ENCODE results near the gene HTR2B.
"Not testable (repeated sequence)": the region's sequence is repeated elsewhere in the genome, so short reads cannot be mapped to it uniquely, and the experiment has no call there.

Gene HTR2B

DNA sequence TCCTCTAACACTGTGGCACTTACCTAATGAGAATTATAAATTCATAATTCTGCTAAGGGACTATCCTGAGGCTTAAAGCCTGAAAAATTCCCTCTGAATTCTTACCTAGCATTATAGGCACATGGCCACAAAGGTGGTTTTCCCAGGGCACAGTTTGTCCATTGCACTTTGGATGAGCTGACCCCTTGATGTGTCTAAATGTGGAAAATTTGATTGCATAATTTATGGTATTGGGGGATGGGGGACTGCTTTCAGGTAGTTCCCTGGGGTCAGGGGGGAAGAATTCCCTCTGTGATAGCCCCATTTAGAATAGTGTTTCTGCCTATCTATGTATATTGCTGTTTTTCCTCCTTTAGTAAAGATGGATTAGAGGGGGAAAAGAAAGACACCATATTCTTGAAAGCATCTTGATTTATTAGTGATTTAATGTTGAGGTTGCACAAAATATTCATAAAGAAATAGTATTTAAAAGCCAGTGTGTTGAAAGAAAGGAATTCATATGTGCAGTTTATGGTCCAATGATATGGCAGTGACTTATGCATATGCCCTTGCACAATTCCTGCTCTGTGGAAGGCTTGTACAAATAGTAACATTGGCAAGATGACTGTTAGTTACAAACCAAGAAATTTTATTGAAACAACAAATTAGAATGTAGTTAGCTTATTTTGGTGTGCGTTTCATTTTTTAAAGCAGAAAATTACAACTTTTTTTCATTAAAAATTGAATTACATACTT lies 8.7 kb upstream of the HTR2B start:
- no peak for DNase-seq

DNA sequence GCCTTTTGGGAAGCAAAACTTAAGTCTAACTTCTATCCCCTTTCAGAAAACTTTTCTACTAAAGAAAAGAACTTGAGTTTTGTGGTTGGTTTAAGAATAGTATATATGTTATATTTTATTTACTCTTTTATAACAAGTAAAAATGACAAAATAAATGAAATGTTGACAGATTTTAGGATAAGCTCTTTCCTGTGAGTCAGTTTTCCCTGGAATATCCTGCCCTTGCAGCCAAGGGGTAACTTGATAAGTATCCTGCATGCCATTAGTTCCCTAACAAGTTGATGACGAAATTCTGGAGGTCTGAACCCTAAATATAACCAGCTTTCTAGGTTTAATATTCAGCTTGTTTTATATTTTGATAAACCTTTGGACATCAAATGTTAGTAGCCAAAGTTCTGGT lies 7.3 kb upstream of the HTR2B start:
- no peak for DNase-seq

DNA sequence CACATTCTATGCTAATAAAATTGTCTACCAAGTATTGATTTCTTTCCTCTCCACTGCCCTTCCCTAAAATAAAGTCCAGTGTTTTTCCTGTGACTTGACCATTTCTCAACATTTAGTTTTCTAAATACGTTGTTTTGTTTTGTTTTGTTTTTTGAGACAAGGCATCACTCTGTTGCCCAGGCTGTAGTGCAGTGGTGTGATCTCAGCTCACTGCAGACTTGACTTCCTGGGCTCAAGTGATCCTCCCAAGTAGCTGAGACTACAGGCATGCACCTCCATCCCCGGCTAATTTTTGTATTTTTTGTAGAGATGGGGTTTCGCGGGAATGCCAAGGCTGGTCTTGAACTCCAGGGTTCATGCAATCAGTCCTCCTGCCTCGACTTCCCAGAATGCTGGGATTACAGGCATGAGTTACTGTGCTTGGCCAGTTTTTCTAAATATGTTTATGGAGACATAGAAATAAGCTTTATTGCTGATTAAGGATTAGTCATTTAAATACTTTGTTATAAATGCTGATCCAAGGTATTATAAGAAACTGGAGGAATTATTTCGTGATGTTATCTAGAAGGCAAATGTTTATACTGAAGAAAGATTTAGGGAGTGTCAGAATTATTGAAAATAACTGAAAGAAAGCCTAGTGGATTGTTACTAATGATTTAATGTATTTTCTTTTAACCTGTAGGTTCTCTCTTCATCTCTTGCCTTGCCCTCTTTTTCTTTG lies 5.7 kb upstream of the HTR2B start:
- DNase-seq = no peak

DNA sequence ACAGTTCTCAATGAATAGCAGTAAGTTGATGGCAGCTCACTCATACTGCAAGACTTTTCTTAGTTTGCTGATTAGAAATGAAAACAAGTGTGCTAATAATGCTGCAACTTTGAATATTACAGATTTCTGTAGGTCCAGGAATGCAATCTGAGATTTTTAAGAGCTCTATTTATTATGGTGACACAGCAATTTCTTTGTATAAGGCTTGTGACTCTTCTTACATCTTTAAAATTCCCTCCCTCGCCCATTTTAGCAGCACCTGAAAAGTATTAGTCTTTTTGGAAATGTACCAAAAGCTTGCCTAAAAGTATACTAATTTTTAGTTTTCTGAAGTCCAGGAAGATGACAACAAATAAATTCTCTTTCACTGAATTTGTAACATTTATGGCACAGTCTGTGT lies 4.4 kb upstream of the HTR2B start:
- DNase-seq = no peak

DNA sequence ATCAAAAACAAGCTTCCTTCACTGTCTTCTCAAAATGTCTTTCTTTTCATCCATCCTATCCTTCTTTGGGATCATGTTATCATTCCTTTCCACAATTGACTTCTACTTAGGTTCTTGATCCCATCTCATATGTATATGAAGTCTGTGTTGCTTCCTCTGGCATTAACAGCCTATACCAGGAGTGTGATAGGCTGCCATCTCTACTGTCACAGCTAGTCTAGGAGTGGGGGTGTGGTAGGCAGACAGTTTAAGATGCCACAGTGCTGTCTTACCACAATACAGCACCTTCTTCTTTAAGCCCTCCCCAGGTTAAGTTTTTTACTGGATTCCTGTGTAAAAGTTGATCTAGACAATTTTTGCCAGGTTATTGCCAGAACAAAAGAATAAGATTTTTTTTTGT lies 3.7 kb upstream of the HTR2B start:
- no peak for DNase-seq

DNA sequence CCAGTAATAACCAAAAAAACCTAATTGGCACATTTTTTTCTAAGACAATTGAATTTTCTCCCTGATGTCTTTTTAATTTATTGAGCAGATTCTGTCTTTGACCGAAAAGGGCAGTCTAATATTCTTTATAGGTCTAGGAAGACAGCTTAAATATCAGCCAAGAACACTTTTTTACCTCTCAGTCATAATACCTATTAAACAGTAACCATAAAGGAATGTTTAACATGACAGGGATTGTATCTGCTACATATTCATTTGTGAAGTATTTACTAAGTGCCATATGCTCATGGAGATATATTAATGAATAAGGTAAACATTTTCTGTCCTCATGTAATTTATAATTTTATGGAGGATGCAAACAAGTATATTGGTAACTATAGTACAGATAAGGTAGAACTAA lies 3.1 kb upstream of the HTR2B start:
- DNase-seq = no peak

DNA sequence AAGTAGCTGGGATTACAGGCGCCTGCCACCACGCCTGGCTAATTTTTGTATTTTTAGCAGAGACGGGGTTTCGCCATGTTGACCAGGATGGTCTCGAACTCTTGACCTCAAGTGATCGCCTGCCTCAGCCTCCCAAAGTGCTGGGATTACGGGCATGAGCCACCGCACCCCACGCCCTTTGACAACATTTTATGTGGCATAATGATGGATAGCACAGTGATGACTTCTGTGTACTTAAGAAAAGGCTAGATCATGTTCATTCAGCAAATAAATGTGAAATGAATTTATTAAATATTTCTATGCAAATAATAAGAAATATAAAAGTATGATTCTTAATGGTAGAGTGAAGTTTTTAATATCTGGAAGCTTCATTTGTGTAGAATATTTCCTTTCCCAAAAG lies 2.6 kb upstream of the HTR2B start:
- DNase-seq = no peak

DNA sequence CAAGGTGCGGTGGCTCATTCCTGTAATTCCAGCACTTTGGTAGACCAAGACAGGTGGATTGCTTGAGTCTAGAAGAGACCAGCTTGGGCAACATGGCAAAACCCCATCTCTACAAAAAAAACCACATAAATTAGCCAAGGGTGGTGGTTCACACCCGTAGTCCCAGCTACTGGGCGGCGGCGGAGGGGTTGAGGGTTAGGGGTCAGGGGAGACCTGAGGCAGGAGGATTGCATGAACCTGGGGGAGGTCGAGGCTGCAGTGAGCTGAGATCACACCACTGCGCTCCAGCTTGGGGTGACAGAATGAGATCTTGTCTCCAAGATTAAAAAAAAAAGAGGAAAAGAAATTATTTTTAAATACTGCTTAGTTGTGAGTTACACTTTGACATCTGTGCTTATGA lies 1.3 kb upstream of the HTR2B start:
- DNase-seq = no peak

DNA sequence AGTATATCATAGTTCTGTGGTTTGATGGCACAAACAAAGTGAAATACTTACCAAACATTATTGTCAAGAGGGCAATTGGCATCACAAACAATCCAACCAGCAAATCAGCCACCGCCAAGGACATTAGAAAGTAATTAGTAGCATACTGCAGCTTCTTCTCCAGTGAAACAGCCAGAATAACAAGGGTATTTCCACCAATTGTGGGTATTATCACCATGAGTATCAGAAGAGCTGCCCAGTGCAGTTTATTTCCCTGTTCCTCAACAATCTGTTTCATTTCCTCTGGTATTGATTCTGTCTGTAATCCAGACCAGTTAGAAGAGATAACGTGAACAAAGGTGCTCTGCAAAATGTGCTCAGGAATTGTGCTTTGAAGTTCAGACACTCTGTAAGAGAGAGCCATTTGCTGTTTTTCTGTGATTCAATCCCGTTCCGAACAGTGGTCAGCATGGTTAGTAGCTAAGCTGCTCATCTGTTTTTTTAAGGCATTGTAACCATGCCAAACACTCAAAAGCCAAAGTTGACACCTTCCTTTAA lies 1.4 kb downstream of the HTR2B start:
- no peak for DNase-seq

DNA sequence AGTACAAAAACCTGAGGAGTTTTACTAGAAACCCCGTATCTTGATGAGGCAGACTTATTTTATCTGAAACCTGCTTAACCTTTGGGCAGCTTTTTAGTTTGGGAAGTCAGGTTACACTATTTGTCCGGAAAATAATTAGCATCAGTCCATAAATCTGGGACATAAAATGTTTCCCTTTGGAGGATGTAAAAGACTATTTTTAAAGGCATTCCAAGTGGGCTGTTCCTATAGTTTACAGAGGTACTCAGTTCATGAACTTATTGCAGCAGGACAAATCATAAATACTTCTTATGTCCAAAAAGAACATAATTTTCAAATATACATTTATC lies 6.3 kb downstream of the HTR2B start:
- DNase-seq = no peak

DNA sequence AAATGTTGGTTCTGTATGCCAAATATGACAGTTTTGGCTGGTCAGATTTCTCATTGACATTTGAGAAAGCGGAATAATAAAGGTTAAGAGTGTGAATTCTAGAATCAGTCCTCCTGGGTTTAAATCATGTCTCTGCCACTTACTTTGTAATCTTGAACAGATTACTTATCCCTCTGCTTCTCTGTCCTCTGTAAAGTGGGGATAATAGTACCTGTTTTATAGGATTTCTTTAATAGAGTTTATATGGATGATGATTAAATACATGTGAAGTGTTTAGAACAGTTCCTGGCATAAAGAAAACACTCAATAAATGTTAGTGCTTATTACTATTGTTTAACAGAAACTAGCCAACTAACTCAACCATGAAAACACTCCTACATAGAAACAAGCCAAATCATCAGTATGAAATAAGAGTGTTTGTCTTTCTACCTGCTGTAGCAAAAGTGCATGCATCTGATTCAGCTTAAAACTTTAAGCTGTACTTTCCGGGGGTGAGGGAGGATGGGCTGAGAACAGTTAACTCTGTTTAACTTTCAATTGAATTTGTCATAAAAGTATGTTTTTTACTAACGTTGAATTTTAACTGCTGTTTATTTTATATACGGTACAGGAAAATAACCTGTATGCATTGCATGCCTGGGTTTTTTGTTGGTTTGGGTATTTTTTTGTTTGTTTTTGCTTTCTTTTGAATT lies 6.8 kb downstream of the HTR2B start:
- no peak for DNase-seq

DNA sequence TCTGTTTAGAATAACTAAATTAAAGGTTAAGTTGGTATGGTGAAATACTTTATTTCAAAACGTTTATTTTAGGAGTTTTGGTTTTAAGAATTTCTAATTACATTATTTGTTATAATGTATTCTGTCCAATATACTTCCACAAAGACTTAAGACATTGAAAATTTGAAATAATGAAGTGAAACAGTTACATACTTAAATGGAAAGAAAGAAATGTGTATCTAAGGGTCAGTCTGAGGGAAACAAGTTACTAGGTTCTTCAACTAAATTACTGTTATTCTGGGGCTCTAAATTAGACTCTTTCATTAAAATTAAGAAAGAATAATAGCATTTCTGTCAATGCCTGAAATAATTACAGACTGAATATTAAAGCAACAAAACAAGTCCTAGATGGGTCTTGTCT lies 7.7 kb downstream of the HTR2B start:
- no peak for DNase-seq

DNA sequence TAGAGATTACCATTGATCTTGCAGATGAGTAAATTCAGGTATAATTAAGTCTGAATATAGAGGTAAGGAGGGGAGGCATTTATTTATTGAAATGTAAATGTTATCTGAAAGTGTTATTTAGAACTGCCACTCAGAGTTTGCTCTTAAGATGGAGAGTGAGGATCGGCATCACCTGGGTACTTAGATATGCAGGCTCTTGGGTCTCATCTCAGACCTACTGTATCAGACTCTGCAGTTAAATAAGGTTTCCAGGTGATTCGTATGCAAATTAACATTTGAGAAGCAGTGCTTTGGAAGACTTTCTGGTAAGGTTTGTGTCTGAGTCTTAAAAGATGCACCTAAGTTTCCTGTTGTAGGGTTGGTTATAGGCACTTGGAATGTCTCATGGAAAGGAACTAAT lies 9.2 kb downstream of the HTR2B start:
- DNase-seq = no peak

DNA sequence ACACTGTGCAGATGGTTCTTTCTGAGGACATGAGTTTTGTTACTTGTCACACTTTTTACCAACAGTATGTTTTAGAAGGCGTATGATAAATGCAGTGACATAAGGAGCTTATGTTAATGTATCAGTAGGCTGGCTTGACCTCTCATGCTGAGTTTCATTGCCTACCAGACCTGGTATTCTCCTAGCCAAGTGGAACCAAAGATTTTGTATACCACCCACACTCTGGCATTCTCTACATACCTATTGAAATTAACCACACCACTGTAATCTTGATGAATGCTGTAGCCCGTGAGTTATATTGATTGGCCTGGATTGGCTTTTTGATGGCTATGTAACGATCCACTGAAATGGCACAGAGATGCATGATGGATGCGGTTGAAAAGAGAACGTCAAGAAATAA lies 11.4 kb downstream of the HTR2B start:
- no peak for DNase-seq

DNA sequence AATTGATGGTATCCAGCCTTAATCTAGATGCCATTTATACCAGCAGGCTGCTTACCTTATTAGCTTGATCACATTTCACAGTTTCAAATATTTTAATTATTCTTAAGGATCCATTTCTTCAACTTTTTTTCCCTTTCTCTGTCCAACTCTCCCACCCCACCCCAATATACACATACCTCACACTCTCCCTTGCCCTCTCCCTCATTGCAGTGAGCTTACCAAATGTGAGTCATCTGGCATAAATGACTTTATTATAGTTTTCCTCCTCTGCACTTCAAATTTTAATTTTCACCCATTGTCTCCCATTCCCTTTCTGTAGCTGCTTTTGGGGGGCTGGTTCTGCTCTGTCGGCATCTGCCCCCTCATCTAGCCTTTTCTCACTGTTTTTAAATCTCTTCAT lies 12.9 kb downstream of the HTR2B start:
- no peak for DNase-seq

DNA sequence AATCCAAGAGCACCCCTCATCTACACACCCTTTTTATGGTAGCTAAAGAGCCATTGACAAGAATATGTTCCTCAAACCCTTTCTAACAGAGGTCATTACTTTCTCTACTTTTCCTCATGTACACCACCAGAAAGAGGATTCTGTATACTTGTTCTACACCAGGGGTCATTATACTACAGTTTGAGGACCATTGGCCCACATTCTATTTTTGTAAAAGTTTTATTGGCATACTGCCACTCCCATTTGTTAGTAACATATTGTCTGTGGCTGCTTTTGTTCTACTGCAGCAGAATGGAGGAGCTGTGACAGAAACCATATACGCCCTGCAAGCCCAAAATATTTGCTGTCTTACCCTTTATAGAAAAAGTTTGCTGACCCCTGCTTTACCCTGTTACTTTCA lies 14.3 kb downstream of the HTR2B start:
- no peak for DNase-seq

DNA sequence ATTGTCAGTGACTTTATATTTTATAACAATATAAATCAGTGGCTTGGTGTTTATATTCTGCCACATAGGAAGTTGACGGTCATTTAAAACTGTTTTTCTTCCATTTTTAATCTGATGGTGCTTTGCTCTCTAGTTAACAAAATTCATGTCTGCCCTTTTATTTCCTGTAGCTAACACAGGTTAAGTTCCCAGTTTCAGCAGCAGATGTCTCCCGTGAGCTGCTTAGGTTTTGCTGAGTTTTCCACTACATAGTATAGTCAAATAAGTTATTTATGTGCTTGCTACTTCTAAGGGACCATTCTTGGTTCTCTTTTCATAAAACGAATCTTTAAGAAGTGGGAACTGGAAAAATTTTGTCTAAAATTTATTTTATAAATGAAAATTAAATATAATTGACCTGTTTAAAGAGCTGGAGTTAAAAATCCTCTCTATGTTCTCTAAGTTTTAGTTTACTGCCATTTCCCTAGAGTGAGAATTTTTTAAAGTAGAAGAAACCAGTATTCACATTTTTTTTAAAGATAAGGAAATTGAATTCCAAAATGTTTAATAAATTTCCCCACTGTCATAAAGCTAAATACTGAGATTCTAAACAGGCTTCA lies 20.6 kb downstream of the HTR2B start:
- peak; percentile 2 for DNase-seq

DNA sequence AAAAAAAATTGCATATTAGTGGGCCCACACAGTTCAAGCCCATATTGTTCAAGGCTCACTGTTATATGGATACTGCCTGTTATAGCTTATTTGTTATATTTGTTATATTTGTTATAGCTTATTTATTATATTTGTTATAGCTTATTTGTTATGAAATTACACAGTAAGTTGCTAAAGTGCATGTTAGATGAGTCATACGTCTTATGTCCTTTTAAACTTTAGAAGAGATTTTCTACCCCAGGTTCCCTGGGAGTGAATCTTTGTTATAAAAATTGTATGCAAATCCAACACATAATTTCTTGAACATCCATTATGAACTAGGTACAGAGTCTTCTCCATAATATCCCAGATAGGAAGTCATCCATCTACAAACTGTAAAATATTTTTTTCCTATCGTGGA lies 22.1 kb downstream of the HTR2B start:
- no peak for DNase-seq

DNA sequence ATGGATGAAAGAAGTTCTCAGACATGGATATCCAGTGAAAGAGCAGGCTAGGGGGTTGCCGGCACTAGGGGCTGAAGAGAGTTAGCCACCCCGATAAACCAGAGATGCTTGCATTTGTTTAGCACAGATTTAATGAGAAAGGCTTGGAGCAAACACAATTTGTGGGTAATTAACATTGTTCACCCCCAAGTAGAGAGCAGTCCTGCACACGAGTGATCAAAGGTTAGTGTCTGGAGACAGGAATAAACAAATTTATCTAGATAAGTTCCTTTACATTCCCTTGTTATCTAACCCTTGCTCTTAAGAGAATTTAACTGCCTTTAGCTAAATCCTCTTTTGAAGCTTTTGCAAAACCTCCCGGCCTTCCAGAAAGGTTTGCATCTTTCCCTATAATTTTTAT lies 23.9 kb downstream of the HTR2B start:
- no peak for DNase-seq

DNA sequence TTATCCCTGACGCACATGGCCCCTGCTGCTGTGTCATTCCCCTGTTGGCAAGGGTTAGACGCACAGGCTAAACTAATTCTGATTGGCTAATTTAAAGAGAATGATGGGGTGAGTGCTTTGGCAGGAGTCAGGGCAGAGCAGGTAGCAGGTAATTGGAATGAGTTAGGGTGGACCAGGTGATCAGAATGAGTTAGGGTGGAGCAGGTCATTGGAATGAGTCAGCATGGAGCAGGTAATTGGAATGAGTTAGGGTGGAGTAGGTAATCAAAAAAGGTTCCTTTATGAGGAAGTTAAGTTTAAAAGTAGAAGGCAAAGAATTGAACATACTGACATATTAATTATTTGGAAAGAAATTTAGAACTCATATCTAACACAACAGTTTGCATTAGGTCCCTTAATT lies 24.5 kb downstream of the HTR2B start:
- not testable (repeated sequence) for DNase-seq

DNA sequence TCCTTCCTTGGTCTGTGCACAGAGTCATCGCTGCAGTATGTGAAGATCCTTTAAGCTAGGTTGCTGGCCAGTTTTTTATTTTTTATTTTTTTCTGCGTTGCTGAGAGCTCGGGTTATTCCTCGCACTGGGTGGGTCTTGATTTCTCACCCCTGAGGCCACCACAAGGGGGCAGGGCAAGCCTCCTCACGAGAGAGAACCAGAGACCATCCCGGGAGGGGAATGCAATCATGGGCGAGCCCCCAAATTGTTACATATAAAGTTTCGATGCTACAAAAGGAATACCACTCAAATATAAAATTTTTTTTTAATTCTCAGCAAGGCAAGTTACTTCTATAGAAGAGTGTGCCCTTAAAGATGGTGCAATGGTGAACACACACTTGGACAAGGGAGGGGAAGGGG lies 24.9 kb downstream of the HTR2B start:
- peak; percentile 0 for DNase-seq

DNA sequence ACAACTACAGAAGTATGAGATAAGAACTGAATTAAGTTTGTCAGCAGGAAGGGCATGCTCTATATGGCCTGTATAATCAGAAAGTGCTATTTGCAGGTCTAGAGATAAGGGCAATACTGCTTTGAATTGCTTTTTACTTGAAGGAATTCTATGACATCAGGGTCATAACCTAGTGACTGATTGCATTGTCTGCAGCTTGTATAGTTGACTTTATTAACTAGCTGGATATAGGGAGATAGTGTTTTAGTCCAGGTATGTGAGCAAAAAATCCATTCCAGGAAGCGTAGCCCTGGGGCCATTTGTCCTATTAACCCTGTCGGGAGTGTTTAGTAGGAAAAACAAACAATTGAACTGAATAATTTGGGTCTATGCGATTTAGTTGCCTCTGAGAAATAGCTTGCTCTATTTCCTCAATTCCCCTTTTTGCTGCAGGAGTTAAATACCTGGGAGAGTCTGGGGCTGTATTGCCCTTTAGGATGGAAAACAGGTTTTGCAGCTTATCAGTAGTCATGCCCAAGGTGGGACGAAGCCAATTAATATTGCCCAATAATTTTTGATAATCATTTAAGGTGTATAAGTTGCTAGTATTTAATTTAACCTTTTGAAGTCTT lies 30.0 kb downstream of the HTR2B start:
- DNase-seq = no peak

DNA sequence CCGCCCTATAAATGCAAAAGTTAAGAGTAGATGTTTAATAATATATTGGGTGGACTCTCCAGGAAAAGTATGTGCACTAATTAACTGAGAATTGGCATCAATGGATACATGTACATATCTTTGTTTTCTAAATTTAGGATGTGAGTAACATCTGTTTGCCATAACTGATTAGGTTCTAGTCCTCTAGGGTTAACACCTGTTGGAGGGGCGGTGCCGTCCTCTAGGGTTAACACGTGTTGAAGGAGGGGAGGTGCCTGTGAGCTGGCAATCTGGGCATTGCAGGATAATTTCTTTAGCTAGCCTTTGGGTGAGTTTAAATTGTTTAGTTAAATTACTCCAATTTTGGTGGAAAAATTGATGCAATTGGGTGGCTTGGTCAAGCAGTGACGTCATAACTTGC lies 30.9 kb downstream of the HTR2B start:
- DNase-seq = no peak
